ENCODE data around the gene LRP4.

The LRP4 gene

DNA sequence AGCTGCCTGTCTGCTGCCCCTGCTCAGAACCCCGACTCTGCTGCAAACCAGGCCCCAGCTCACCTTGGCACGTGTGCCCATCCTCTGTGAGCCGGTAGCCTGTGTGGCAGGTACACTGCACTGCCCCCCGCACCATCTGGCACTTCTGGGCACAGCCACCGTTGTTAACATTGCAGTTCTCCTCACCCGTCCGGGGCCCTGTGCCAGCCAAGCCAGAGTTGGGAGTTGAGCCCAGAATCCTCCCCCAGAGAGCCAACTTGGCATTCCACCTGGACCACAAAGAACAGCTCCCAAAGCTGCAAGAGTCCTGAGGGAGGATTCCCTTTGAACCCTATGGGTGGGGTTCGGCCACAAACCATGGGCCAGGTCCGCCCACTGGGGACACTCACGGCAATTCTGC lies 22.5 kb downstream of the LRP4 start:
- DNase-seq (ENCODE audit: low spot score) = peak; percentile 90

GRCh38 chr11:46894961-46895360 lies 23.4 kb downstream of the LRP4 start:
- no peak for DNase-seq (ENCODE audit: low spot score)

DNA sequence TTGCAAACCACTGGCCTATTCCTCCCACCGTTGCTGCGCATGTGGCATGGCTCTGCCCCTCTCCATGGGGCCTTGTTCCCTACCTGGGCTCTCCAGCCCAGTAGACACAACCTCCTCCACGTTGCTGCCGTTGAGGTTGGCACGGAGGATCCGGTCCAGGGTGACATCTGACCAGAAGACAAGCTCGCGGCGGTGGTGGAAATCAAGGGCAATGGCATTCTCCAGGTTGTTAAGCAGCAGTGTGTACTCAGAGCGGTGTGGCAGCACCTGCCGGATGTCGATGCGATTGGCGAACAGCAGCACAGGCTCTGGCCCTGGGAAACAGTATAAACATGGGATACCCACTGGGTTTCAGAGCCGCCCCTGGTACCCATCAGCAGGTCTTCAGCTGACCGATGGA lies 23.8 kb downstream of the LRP4 start:
- no peak for DNase-seq (ENCODE audit: low spot score)

- DNase-seq (ENCODE audit: low spot score) = no peak
Observed at GRCh38 chr11:46892838-46893237, 25.5 kb downstream of the LRP4 start.

DNA sequence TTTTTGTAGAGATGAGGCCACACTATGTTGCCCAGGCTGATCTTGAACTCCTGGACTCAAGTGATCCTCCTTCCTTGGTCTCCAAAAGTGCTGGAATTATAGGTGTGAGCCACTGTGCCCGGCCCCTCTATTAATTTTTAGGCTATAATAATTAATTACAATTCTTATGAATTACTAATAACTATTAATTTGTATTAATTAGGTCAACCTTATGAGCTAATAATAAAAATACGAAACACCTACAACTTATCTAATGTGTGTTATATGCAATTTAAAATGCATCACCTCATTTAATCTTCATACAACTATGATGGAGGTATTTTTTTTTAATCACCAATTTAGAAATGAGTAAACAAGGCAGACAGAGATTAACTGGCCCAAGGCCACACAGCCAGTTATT lies 26.2 kb downstream of the LRP4 start:
- no peak for DNase-seq (ENCODE audit: low spot score)

DNA sequence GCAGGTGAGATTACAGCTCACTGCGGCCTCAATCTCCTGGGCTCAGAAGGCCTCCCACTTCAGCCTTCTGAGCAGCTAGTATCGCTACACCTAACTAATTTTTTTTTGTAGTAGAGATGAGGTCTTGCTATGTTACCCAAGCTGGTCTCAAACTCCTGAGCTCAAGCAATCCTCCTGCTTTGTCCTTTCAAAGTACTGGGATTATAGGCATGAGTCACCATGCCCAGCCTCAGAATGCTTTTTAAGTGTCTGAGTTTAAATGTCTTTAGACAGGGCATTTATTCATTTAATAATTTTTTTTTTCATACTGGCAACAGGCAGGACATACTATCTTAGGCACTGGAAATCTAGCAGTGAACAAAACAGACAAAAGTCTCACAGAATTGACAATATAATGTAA lies 27.7 kb downstream of the LRP4 start:
- no peak for DNase-seq (ENCODE audit: low spot score)

GRCh38 chr11:46889689-46890475 lies 28.5 kb downstream of the LRP4 start:
- peak; percentile 93 for DNase-seq (ENCODE audit: low spot score)

GRCh38 chr11:46889251-46889650 lies 29.1 kb downstream of the LRP4 start:
- DNase-seq (ENCODE audit: low spot score) = no peak

DNA sequence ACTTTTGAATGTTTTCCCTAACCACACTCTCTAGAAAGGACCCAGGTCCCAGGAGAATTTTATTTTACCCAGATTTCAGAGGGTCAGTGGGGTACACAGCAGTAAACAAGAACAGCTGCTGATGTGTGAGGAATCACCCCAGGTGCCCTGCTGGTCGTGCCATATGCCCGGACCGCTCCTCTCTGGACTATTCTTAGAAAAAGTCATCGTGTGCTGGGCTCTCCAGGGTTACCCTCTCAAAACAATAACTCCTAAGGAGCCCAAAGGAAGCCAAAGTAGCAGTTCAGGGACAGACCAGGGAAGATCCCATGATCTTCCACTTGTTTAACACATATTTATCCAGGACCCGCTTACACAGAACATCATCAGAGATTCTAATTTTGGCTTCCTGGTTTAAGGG lies 29.7 kb downstream of the LRP4 start:
- peak; percentile 55 for DNase-seq (ENCODE audit: low spot score)

- no peak for DNase-seq (ENCODE audit: low spot score)
Observed at GRCh38 chr11:46886211-46886610, 32.1 kb downstream of the LRP4 start.

GRCh38 chr11:46879056-46879585 lies 39.2 kb downstream of the LRP4 start:
- no peak for DNase-seq (ENCODE audit: low spot score)

GRCh38 chr11:46877580-46877979 lies 40.8 kb downstream of the LRP4 start:
- DNase-seq (ENCODE audit: low spot score) = no peak

GRCh38 chr11:46876471-46876870 lies 41.9 kb downstream of the LRP4 start:
- DNase-seq (ENCODE audit: low spot score) = peak; percentile 95

DNA sequence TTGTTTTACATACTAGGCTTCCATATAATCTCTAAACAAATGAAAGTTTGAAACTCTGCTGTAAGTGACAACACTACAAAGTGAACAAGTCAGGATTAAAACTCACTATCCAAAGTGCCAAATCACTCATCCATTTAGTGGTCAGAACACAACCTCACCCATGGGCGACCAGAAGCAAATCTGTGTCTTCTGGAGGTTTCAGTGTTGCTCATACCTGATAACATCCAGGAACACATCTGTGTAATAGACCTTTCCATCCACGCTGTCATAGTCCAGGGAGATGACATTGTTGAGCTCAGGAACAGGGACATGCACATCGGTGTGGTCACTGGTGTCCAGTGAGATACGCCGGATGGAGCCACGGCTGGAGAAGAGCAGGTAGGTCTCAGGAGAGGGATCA lies 43.8 kb downstream of the LRP4 start:
- DNase-seq (ENCODE audit: low spot score) = no peak

GRCh38 chr11:46868912-46869311 lies 49.4 kb downstream of the LRP4 start:
- no peak for DNase-seq (ENCODE audit: low spot score)

DNA sequence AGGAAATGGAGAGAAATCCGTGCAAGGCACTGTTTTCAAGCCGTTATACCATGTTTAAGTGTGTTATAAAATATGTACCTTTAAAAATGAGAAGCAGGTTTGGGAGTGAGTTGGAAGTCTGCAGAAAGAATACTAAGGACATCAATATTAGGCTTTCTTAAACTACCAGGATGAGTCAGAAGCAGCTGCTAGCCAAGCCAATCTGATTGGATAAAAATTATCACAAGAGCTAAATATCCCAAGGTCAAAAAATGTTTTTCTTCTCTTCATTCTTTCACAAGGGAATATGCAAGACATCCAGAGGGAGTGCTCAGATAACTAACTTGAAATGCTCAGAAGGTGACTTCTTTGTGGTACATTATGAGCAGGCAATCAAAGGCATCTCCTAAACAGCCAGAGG lies 53.0 kb downstream of the LRP4 start:
- no peak for DNase-seq (ENCODE audit: low spot score)

GRCh38 chr11:46860218-46860617 lies 58.1 kb downstream of the LRP4 start:
- no peak for DNase-seq (ENCODE audit: low spot score)

GRCh38 chr11:46858920-46859546 lies 59.3 kb downstream of the LRP4 start:
- no peak for DNase-seq (ENCODE audit: low spot score)

GRCh38 chr11:46857666-46858065 lies 60.7 kb downstream of the LRP4 start:
- DNase-seq (ENCODE audit: low spot score) = no peak

GRCh38 chr11:46856605-46857343 lies 61.6 kb downstream of the LRP4 start:
- DNase-seq (ENCODE audit: low spot score) = no peak

- no peak for DNase-seq (ENCODE audit: low spot score)
Observed at GRCh38 chr11:46855863-46856262, 62.5 kb downstream of the LRP4 start.

DNA sequence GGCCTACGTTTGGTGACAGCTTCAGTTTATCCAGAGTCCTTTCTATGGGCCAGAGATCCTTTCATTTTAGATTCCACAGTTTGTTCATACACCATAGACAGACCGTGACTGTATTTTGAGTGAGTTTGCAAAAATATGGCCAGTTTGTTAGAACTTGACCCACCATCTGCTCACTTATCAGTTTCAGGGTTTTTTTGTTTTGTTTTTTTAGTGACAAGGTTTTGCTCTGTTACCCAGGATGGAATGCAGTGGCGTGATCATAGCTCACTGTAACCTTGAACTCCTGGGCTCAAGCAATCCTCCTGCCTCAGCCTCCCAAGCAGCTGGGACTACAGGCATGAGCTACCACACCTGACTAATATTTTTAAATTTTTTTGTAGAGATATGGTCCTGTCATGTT lies 63.2 kb downstream of the LRP4 start:
- no peak for DNase-seq (ENCODE audit: low spot score)

GRCh38 chr11:46850829-46851380 lies 67.4 kb downstream of the LRP4 start:
- DNase-seq (ENCODE audit: low spot score) = no peak
